Uterus (tissue), 2 donors: ENCODE data around the gene KDM8.

Source experiments
- POLR2A ChIP-seq, 2 donors: fragments of 450-650 bp; IDR thresholded peaks; one replicate each; pipeline ENCODE4 v1.6.1; 2016; ENCODE audit warnings: antibody characterized with exemption in 2 of 2, mild to moderate bottlenecking in 1 of 2, moderate library complexity in 1 of 2
- TF ChIP-seq, protein P1 (sequence below), 4 experiments: fragments of 200-600 bp in 2 of 4; fragments of 450-650 bp in 2 of 4; sonication (generic) in 2 of 4; IDR thresholded peaks; one replicate each; pipeline ENCODE4 v1.5.1; 2016 to 2019; ENCODE audit warnings: antibody characterized with exemption in 4 of 4, mild to moderate bottlenecking in 2 of 4, moderate library complexity in 1 of 4

DNA sequence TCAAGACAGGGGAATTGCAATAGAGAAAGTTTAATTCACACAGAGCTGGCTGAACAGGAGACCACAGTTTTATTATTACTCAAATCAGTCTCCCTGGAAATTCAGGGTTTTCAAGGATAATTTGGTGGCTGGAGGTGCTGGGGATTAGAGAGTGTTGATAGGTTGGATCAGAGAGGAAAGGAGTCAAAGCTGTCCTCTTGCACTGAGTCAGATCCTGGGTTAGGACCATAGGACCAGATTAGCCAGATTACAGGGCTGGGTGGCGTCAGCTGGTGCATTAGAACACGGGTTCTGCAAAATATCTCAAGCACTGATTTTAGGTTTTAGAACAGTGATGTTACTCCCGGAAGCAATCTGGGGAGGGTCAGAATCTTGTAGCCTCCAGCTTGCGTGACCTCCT is 67.0 kb downstream of the KDM8 start:
- no peak for TF ChIP-seq POLR2A (IDR thresholded peaks at IDR 0.05)
- TF ChIP-seq, protein P1, sequence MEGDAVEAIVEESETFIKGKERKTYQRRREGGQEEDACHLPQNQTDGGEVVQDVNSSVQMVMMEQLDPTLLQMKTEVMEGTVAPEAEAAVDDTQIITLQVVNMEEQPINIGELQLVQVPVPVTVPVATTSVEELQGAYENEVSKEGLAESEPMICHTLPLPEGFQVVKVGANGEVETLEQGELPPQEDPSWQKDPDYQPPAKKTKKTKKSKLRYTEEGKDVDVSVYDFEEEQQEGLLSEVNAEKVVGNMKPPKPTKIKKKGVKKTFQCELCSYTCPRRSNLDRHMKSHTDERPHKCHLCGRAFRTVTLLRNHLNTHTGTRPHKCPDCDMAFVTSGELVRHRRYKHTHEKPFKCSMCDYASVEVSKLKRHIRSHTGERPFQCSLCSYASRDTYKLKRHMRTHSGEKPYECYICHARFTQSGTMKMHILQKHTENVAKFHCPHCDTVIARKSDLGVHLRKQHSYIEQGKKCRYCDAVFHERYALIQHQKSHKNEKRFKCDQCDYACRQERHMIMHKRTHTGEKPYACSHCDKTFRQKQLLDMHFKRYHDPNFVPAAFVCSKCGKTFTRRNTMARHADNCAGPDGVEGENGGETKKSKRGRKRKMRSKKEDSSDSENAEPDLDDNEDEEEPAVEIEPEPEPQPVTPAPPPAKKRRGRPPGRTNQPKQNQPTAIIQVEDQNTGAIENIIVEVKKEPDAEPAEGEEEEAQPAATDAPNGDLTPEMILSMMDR (IDR thresholded peaks at IDR 0.05) = no peak
